PC-3 (cell line): ENCODE measurements around the gene KANSL3. TPM values are rescaled to one million over a fixed set of nuclear protein-coding genes. Genes with fewer than 3 reads are reported as not detected.

Experiments
- ATAC-seq: fragments of 200-7000 bp; cut with Tn5 transposase; 2 replicates; pipeline ENCODE4 v1.9.1; 2020; ENCODE audit warnings: mild to moderate bottlenecking, moderate library complexity
- BruUV-seq: library from RNA; stranded (reverse); fragments of 400-500 nt; replicated peaks from 2 replicates; lab custom pipeline; 2021; lab: Mats Ljungman, UMichigan
- CTCF ChIA-PET: fragments of 300-600 bp; sonication (Branson Sonifier 250); formaldehyde crosslinking; loops from one replicate; lab custom pipeline; 2022; ENCODE audit warnings: antibody characterized with exemption; lab: Charles Lee
- POLR2A ChIA-PET: fragments of 300-600 bp; sonication (Branson Sonifier 250); formaldehyde crosslinking; loops from one replicate; lab custom pipeline; 2022; ENCODE audit warnings: antibody characterized with exemption; ENCODE audit not compliant: unreplicated experiment; lab: Charles Lee
- DNase-seq: peaks from one replicate; pipeline ENCODE4 v3.0.0-alpha.2; 2015
- H2AFZ ChIP-seq: fragments of 300-600 bp; sonication (generic); 2 replicates; pipeline ENCODE4 v1.6.0; 2016; ENCODE audit warnings: antibody characterized with exemption, low read length
- H3F3A ChIP-seq: fragments of 300-600 bp; sonication (generic); one replicate; pipeline ENCODE4 v1.6.0; 2017; ENCODE audit warnings: antibody characterized with exemption, low read length, control low read depth, mild to moderate bottlenecking; ENCODE audit not compliant: unreplicated experiment
- H3K27ac ChIP-seq: fragments of 300-600 bp; sonication (generic); 2 replicates; pipeline ENCODE4 v1.5.1; 2016; ENCODE audit warnings: mild to moderate bottlenecking, low read length
- H3K27me3 ChIP-seq: fragments of 300-600 bp; sonication (generic); 2 replicates; pipeline ENCODE4 v1.6.1; 2016; ENCODE audit warnings: low read length, mixed read lengths
- H3K36me3 ChIP-seq: fragments of 300-600 bp; sonication (generic); 2 replicates; pipeline ENCODE4 v1.6.1; 2016; ENCODE audit warnings: low read depth, mixed run types, low read length, mixed read lengths
- H3K4me1 ChIP-seq: fragments of 300-600 bp; sonication (generic); 2 replicates; pipeline ENCODE4 v1.5.1; 2016; ENCODE audit warnings: low read length; ENCODE audit not compliant: insufficient read depth
- H3K4me2 ChIP-seq: fragments of 300-600 bp; sonication (generic); 2 replicates; pipeline ENCODE4 v1.6.0; 2016; ENCODE audit warnings: low read length
- H3K4me3 ChIP-seq: fragments of 300-600 bp; sonication (generic); 2 replicates; pipeline ENCODE4 v1.5.1; 2016; ENCODE audit warnings: mild to moderate bottlenecking, low read length, mixed read lengths
- H3K79me2 ChIP-seq: fragments of 300-600 bp; sonication (generic); 2 replicates; pipeline ENCODE4 v1.6.1; 2017; ENCODE audit warnings: low read length, mixed read lengths
- H3K9ac ChIP-seq: fragments of 300-600 bp; sonication (generic); 2 replicates; pipeline ENCODE4 v1.6.0; 2016; ENCODE audit warnings: mild to moderate bottlenecking, low read length
- H3K9me2 ChIP-seq: fragments of 300-600 bp; sonication (generic); replicated peaks from 2 replicates; pipeline ENCODE4 v1.6.1; 2016; ENCODE audit warnings: mixed run types, low read length, mixed read lengths
- H3K9me3 ChIP-seq: fragments of 300-600 bp; sonication (generic); 2 replicates; pipeline ENCODE4 v1.6.1; 2016; ENCODE audit warnings: low read length, mixed read lengths
- H4K20me1 ChIP-seq: fragments of 300-600 bp; sonication (generic); 2 replicates; pipeline ENCODE4 v1.6.1; 2016; ENCODE audit warnings: low read length, mixed read lengths
- EZH2 ChIP-seq: fragments of 300-600 bp; sonication (generic); IDR thresholded peaks from one replicate; pipeline ENCODE4 v1.6.1; 2017; ENCODE audit warnings: antibody characterized with exemption, mild to moderate bottlenecking, low read length; ENCODE audit not compliant: unreplicated experiment
- EZH2phosphoT487 ChIP-seq: fragments of 300-600 bp; sonication (generic); IDR thresholded peaks from 2 replicates; pipeline ENCODE4 v1.6.1; 2018; ENCODE audit warnings: mild to moderate bottlenecking, antibody characterized with exemption, low read length, borderline replicate concordance
- intact Hi-C: fragments of 100-400 bp; cut with micrococcal nuclease; formaldehyde crosslinking; loops from 2 replicates; pipeline ENCODE4 v1.9.0; 2023
- total RNA-seq: library from RNA; depleted of rRNA; stranded (reverse); fragments of >200 nt; gene quantifications from 2 replicates; pipeline ENCODE4 v1.2.3, GENCODE V29; 2014
- TF ChIP-seq, protein P1 (sequence below): fragments of 300-600 bp; sonication (generic); conservative IDR thresholded peaks from 2 replicates; pipeline ENCODE4 v1.5.1; 2017; ENCODE audit warnings: antibody characterized with exemption, low read depth, mild to moderate bottlenecking, low read length

KANSL3 gene
- total RNA-seq, 1 experiment from 2014 or later, result 30.6 TPM

GRCh38 chr2:96618596-96619283, 19.4 kb downstream of the KANSL3 start:
- BruUV-seq, result no TSS peak
- Histone ChIP-seq H3K9me3 (no peaks in the 10 kb centered on the region), H3K4me3 (no peak overlapping the region), H3K27ac (no peak overlapping the region), H2AFZ (no peak overlapping the region), H3K27me3 (no peaks in the 10 kb centered on the region), H4K20me1 (no peaks in the 10 kb centered on the region), H3K9ac (no peak overlapping the region), H3K79me2 (no peaks in the 10 kb centered on the region), H3K4me2 (no peak overlapping the region), H3F3A (no peaks in the 10 kb centered on the region), H3K4me1 (no peaks in the 10 kb centered on the region), H3K9me2 (no peaks in the 10 kb centered on the region), H3K36me3 (peaks cover 24% of the 10 kb centered on the region)
- ChIA-PET POLR2A (no interaction called here), CTCF (no interaction called here)
- DNase-seq (no peak), ATAC-seq (no peak)
- TF ChIP-seq, protein P1, sequence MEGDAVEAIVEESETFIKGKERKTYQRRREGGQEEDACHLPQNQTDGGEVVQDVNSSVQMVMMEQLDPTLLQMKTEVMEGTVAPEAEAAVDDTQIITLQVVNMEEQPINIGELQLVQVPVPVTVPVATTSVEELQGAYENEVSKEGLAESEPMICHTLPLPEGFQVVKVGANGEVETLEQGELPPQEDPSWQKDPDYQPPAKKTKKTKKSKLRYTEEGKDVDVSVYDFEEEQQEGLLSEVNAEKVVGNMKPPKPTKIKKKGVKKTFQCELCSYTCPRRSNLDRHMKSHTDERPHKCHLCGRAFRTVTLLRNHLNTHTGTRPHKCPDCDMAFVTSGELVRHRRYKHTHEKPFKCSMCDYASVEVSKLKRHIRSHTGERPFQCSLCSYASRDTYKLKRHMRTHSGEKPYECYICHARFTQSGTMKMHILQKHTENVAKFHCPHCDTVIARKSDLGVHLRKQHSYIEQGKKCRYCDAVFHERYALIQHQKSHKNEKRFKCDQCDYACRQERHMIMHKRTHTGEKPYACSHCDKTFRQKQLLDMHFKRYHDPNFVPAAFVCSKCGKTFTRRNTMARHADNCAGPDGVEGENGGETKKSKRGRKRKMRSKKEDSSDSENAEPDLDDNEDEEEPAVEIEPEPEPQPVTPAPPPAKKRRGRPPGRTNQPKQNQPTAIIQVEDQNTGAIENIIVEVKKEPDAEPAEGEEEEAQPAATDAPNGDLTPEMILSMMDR, result no peak
- TF ChIP-seq EZH2phosphoT487 (no peak), EZH2 (no peak)
- intact Hi-C loops, result no loop called here

GRCh38 chr2:96617012-96617411, 21.1 kb downstream of the KANSL3 start:
- ChIA-PET POLR2A (no interaction called here), CTCF (no interaction called here)
- Histone ChIP-seq H3K27me3 (no peaks in the 10 kb centered on the region), H3K9me2 (no peaks in the 10 kb centered on the region), H3F3A (no peaks in the 10 kb centered on the region), H3K79me2 (no peaks in the 10 kb centered on the region), H3K36me3 (peaks cover 36% of the 10 kb centered on the region), H3K4me1 (no peaks in the 10 kb centered on the region), H3K4me3 (no peak overlapping the region), H3K9me3 (no peaks in the 10 kb centered on the region), H3K27ac (no peak overlapping the region), H3K9ac (no peak overlapping the region), H3K4me2 (no peak overlapping the region), H2AFZ (no peak overlapping the region), H4K20me1 (no peaks in the 10 kb centered on the region)
- TF ChIP-seq, protein P1, result no peak
- no peak for TF ChIP-seq EZH2phosphoT487
- no peak for DNase-seq
- intact Hi-C loops, result no loop called here
- BruUV-seq, result no TSS peak
- ATAC-seq, result no peak

DNA sequence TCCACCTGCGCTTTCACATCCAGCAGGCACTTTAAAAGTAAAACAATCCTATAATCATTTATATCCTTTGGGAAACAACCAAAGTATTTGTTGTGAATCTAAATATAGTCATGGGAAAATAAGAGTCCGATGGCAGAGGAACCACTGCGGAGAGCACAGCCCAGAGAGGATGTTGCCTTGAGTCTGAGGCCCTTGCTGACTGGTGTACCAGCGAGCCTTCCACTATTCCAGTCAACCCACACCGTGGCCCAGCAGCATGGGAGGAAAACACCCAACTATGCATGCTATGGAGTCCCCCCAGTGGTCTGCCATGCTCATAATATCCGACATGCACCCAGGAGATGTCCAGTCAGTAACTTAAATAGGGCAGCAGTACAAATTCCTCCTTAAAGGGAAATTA, 21.6 kb downstream of the KANSL3 start:
- Histone ChIP-seq H4K20me1 (no peaks in the 10 kb centered on the region), H3F3A (no peaks in the 10 kb centered on the region), H3K79me2 (no peaks in the 10 kb centered on the region), H3K4me2 (no peak overlapping the region), H3K9me2 (no peaks in the 10 kb centered on the region), H3K27me3 (no peaks in the 10 kb centered on the region), H3K9ac (no peak overlapping the region), H3K4me3 (no peak overlapping the region), H2AFZ (no peak overlapping the region), H3K27ac (no peak overlapping the region), H3K36me3 (peaks cover 41% of the 10 kb centered on the region), H3K9me3 (no peaks in the 10 kb centered on the region), H3K4me1 (no peaks in the 10 kb centered on the region)
- TF ChIP-seq EZH2phosphoT487, result no peak
- TF ChIP-seq EZH2, result no peak
- TF ChIP-seq, protein P1, result no peak
- ChIA-PET POLR2A (no interaction called here), CTCF (no interaction called here)
- ATAC-seq, result no peak
- intact Hi-C loops, result no loop called here
- no TSS peak for BruUV-seq
- DNase-seq, result no peak
